HEK293 (cell line): ENCODE measurements around the gene GCNT2.

Source experiments
- ZNF274 ChIP-seq, 2 experiments: fragments of 200-500 bp in 1 of 2; fragments of 450-650 bp in 1 of 2; sonication (Bioruptor generic) in 1 of 2; formaldehyde crosslinking in 1 of 2; IDR thresholded peaks; 2 replicates each; pipeline versions ENCODE4 v1.5.1 to v1.6.1; 2014 to 2016; ENCODE audit warnings: borderline replicate concordance in 1 of 2, inconsistent platforms in 1 of 2, low read length in 1 of 2, missing biosample characterization in 1 of 2, missing genetic modification characterization in 1 of 2
- ZNF311 ChIP-seq: fragments of 450-650 bp; formaldehyde crosslinking; IDR thresholded peaks from 2 replicates; pipeline ENCODE4 v1.5.1; 2017; ENCODE audit warnings: missing biosample characterization, missing genetic modification characterization, borderline replicate concordance
- ZNF391 ChIP-seq: fragments of 450-650 bp; formaldehyde crosslinking; IDR thresholded peaks from 2 replicates; pipeline ENCODE4 v1.5.1; 2016; ENCODE audit warnings: low read depth, missing biosample characterization, missing genetic modification characterization, borderline replicate concordance
- ZNF433 ChIP-seq: fragments of 450-650 bp; formaldehyde crosslinking; IDR thresholded peaks from 2 replicates; pipeline ENCODE4 v1.5.1; 2016; ENCODE audit warnings: missing biosample characterization, missing genetic modification characterization, low read depth
- ZNF596 ChIP-seq: fragments of 450-650 bp; IDR thresholded peaks from 2 replicates; pipeline ENCODE4 v1.5.0; 2018; ENCODE audit warnings: missing biosample characterization, mild to moderate bottlenecking, missing genetic modification characterization, moderate library complexity
- TF ChIP-seq, protein P1 (sequence below): fragments of 450-650 bp; formaldehyde crosslinking; IDR thresholded peaks from 2 replicates; pipeline ENCODE4 v1.5.1; 2016; ENCODE audit warnings: missing biosample characterization, missing genetic modification characterization
- TF ChIP-seq, protein P2 (sequence below): fragments of 450-650 bp; formaldehyde crosslinking; IDR thresholded peaks from 2 replicates; pipeline ENCODE4 v1.5.1; 2016; ENCODE audit warnings: missing biosample characterization, missing genetic modification characterization
- TF ChIP-seq, protein P3 (sequence below): fragments of 450-650 bp; formaldehyde crosslinking; IDR thresholded peaks from 2 replicates; pipeline ENCODE4 v1.5.1; 2016; ENCODE audit warnings: missing biosample characterization, missing genetic modification characterization
- TF ChIP-seq, protein P4 (sequence below): fragments of 450-650 bp; formaldehyde crosslinking; IDR thresholded peaks from 2 replicates; pipeline ENCODE4 v1.5.1; 2016; ENCODE audit warnings: missing biosample characterization, missing genetic modification characterization, borderline replicate concordance
- TF ChIP-seq, protein P5 (sequence below): fragments of 450-650 bp; formaldehyde crosslinking; IDR thresholded peaks from 2 replicates; pipeline ENCODE4 v1.5.1; 2016; ENCODE audit warnings: missing biosample characterization, missing genetic modification characterization

DNA sequence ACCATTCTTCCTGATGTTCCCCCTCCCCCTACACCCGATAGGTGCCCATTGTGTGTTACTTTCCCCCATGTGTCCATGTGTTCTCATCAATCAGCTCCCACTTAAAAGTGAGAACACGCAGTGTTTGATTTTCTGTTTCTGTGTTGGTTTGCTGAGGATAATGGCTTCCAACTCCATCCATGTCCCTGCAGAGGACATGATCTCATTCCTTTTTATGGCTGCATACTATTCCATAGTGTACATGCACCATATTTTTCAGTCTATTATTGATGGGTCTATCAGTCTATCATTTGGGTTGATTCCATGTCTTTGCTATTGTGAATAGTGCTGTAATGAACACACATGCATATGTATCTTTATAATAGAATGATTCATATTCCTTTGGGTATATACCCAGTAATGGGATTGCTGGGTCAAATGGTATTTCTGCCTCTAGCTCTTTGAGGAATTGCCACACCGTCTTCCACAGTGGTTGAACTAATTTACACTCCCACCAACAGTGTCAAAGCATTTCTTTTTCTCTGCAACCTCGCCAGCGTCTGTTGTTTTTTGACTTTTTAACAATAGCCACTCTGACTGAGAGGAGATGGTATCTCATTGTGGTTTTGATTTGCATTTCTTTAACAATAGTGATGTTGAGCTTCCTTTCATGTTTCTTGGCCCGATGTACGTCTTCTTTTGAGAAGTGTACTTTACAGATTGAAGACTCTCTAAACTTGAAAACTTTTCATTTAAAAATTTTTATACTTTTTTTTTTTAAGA is 41.0 kb upstream of the GCNT2 start:
- TF ChIP-seq, protein P1, sequence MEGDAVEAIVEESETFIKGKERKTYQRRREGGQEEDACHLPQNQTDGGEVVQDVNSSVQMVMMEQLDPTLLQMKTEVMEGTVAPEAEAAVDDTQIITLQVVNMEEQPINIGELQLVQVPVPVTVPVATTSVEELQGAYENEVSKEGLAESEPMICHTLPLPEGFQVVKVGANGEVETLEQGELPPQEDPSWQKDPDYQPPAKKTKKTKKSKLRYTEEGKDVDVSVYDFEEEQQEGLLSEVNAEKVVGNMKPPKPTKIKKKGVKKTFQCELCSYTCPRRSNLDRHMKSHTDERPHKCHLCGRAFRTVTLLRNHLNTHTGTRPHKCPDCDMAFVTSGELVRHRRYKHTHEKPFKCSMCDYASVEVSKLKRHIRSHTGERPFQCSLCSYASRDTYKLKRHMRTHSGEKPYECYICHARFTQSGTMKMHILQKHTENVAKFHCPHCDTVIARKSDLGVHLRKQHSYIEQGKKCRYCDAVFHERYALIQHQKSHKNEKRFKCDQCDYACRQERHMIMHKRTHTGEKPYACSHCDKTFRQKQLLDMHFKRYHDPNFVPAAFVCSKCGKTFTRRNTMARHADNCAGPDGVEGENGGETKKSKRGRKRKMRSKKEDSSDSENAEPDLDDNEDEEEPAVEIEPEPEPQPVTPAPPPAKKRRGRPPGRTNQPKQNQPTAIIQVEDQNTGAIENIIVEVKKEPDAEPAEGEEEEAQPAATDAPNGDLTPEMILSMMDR (tag by site-specific recombination): no peak
- no peak for TF ChIP-seq ZNF596
- TF ChIP-seq, protein P2, sequence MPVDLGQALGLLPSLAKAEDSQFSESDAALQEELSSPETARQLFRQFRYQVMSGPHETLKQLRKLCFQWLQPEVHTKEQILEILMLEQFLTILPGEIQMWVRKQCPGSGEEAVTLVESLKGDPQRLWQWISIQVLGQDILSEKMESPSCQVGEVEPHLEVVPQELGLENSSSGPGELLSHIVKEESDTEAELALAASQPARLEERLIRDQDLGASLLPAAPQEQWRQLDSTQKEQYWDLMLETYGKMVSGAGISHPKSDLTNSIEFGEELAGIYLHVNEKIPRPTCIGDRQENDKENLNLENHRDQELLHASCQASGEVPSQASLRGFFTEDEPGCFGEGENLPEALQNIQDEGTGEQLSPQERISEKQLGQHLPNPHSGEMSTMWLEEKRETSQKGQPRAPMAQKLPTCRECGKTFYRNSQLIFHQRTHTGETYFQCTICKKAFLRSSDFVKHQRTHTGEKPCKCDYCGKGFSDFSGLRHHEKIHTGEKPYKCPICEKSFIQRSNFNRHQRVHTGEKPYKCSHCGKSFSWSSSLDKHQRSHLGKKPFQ (tag by site-specific recombination): no peak
- TF ChIP-seq ZNF391 (tag by site-specific recombination): no peak
- no peak for TF ChIP-seq ZNF311 (tag by site-specific recombination)
- no peak for TF ChIP-seq ZNF274 (IDR thresholded peaks at IDR 0.05; ENCODE audit: low read length)
- no peak for TF ChIP-seq ZNF274 (tag by site-specific recombination; IDR thresholded peaks at IDR 0.05; ENCODE audit: borderline replicate concordance)
- TF ChIP-seq, protein P3, sequence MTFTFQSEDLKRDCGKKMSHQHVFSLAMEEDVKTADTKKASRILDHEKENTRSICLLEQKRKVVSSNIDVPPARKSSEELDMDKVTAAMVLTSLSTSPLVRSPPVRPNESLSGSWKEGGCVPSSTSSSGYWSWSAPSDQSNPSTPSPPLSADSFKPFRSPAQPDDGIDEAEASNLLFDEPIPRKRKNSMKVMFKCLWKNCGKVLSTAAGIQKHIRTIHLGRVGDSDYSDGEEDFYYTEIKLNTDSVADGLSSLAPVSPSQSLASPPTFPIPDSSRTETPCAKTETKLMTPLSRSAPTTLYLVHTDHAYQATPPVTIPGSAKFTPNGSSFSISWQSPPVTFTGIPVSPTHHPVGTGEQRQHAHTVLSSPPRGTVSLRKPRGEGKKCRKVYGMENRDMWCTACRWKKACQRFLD (tag by site-specific recombination): no peak
- no peak for TF ChIP-seq ZNF433 (tag by site-specific recombination)
- TF ChIP-seq, protein P4, sequence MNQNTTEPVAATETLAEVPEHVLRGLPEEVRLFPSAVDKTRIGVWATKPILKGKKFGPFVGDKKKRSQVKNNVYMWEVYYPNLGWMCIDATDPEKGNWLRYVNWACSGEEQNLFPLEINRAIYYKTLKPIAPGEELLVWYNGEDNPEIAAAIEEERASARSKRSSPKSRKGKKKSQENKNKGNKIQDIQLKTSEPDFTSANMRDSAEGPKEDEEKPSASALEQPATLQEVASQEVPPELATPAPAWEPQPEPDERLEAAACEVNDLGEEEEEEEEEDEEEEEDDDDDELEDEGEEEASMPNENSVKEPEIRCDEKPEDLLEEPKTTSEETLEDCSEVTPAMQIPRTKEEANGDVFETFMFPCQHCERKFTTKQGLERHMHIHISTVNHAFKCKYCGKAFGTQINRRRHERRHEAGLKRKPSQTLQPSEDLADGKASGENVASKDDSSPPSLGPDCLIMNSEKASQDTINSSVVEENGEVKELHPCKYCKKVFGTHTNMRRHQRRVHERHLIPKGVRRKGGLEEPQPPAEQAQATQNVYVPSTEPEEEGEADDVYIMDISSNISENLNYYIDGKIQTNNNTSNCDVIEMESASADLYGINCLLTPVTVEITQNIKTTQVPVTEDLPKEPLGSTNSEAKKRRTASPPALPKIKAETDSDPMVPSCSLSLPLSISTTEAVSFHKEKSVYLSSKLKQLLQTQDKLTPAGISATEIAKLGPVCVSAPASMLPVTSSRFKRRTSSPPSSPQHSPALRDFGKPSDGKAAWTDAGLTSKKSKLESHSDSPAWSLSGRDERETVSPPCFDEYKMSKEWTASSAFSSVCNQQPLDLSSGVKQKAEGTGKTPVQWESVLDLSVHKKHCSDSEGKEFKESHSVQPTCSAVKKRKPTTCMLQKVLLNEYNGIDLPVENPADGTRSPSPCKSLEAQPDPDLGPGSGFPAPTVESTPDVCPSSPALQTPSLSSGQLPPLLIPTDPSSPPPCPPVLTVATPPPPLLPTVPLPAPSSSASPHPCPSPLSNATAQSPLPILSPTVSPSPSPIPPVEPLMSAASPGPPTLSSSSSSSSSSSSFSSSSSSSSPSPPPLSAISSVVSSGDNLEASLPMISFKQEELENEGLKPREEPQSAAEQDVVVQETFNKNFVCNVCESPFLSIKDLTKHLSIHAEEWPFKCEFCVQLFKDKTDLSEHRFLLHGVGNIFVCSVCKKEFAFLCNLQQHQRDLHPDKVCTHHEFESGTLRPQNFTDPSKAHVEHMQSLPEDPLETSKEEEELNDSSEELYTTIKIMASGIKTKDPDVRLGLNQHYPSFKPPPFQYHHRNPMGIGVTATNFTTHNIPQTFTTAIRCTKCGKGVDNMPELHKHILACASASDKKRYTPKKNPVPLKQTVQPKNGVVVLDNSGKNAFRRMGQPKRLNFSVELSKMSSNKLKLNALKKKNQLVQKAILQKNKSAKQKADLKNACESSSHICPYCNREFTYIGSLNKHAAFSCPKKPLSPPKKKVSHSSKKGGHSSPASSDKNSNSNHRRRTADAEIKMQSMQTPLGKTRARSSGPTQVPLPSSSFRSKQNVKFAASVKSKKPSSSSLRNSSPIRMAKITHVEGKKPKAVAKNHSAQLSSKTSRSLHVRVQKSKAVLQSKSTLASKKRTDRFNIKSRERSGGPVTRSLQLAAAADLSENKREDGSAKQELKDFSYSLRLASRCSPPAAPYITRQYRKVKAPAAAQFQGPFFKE (tag by site-specific recombination): no peak
- TF ChIP-seq, protein P5, sequence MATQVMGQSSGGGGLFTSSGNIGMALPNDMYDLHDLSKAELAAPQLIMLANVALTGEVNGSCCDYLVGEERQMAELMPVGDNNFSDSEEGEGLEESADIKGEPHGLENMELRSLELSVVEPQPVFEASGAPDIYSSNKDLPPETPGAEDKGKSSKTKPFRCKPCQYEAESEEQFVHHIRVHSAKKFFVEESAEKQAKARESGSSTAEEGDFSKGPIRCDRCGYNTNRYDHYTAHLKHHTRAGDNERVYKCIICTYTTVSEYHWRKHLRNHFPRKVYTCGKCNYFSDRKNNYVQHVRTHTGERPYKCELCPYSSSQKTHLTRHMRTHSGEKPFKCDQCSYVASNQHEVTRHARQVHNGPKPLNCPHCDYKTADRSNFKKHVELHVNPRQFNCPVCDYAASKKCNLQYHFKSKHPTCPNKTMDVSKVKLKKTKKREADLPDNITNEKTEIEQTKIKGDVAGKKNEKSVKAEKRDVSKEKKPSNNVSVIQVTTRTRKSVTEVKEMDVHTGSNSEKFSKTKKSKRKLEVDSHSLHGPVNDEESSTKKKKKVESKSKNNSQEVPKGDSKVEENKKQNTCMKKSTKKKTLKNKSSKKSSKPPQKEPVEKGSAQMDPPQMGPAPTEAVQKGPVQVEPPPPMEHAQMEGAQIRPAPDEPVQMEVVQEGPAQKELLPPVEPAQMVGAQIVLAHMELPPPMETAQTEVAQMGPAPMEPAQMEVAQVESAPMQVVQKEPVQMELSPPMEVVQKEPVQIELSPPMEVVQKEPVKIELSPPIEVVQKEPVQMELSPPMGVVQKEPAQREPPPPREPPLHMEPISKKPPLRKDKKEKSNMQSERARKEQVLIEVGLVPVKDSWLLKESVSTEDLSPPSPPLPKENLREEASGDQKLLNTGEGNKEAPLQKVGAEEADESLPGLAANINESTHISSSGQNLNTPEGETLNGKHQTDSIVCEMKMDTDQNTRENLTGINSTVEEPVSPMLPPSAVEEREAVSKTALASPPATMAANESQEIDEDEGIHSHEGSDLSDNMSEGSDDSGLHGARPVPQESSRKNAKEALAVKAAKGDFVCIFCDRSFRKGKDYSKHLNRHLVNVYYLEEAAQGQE (tag by site-specific recombination): no peak
